GM10266 (cell line): ENCODE data around the gene HSPA12A.

Experiments
- DNase-seq: peaks from one replicate; pipeline ENCODE4 v3.0.0; 2012; ENCODE audit errors: extremely low spot score
- CTCF ChIP-seq: IDR thresholded peaks from 2 replicates; pipeline ENCODE4 v1.5.1; 2012; ENCODE audit warnings: mild to moderate bottlenecking, low read depth; ENCODE audit not compliant: control insufficient read depth, insufficient read depth; ENCODE audit errors: missing control alignments

Gene HSPA12A

GRCh38 chr10:116672891-116673290 lies 69.5 kb downstream of the HSPA12A start:
- no peak for DNase-seq
- no peak for TF ChIP-seq CTCF

- no peak for TF ChIP-seq CTCF
- no peak for DNase-seq
Observed at GRCh38 chr10:116671274-116671926, 71.0 kb downstream of the HSPA12A start.

- no peak for DNase-seq
Observed at GRCh38 chr10:116670706-116671105, 71.7 kb downstream of the HSPA12A start.

DNA sequence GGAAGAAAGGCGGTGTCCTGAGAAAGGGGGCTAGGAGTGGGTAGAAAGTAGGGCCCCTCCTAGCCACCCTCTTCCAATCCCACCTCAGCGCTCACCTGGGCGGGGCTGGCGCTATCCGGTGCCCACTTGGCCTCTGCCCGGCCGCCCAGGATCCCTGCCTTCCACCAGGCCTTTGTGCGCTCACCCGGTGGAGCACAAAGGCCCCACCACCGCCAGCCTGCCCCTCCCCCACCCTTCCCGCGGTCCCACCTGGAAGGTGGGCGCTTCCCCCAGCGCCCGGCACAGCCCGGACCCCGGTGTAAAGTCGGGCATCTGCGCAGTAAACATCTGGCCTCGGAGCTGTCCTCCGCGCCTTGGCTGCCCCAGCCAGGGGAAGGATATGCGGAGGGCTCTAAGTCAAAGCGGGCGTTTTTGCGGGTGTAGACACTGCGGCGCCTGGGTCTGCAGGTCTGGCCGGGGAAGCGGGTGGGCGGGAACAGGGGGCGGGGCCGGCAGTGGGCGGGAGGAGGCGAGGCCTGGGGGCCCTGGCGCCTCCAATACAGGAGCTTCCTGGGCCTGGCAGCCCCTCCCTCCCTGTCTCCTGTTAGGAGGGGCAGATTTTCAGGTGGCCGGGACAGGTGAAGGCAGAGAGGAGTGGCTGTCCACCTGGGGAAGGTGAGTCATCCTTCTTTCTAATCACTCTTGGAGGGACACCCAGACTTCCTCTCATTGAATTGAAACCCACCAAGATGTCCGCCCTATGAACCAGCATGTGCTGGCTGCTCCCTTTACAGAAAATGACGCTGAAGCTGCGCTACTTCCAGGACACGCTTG lies 72.3 kb downstream of the HSPA12A start:
- DNase-seq = no peak
- no peak for TF ChIP-seq CTCF

More at GRCh38 chr10:116670706-116671105, 71.7 kb downstream of the HSPA12A start:
- no peak for TF ChIP-seq CTCF

GRCh38 chr10:116669080-116669479 lies 73.3 kb downstream of the HSPA12A start:
- TF ChIP-seq CTCF = no peak
- DNase-seq = no peak

- no peak for TF ChIP-seq CTCF
- DNase-seq = no peak
Observed at GRCh38 chr10:116668446-116668845, 73.9 kb downstream of the HSPA12A start.

DNA sequence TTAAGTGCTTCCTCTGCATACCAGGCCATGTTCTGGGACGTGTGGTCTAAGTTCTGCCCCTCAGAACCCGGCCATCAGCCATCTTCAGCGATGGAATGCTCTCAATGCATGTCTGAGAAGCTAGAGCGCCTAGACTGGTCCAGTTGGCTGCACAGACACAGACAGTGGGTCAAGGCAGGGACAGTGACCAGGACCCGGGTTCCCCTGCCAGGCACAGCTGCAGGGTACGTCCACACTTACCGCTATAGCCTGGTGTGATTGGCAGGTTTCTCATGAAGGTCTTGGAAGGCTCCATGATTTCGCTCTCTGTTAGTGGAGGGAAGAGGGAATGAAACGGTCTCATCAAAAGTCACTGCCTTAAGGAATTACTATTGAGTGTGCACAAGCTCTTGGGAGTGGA lies 74.3 kb downstream of the HSPA12A start:
- DNase-seq = no peak
- TF ChIP-seq CTCF = no peak
